Measurements from ENCODE around the gene CACNB2. TPM values are rescaled to one million over a fixed set of nuclear protein-coding genes. Genes with fewer than 3 reads are reported as not detected.

Gene CACNB2
- total and polyA plus RNA-seq, 10 of the 15 experiments (the other 5 are each of a cell fraction or from before 2014, with no cell fraction given), result 0.62 to 8.1 (median 1.2) TPM

GRCh38 chr10:18334116-18334867, 194.1 kb downstream of the CACNB2 start:
- no TSS peak for BruUV-seq (replicated peaks)

More at GRCh38 chr10:18334116-18334867, 194.1 kb downstream of the CACNB2 start:
- ChIA-PET SMC1A (ENCODE audit: uncharacterized antibody, unreplicated experiment) (no interaction called here), POLR2A (no interaction called here), RAD21 (ENCODE audit: unreplicated experiment) (no interaction called here), CTCF (interaction anchor here (1.4 kb wide), 1 partner anchor 12 kb away, joined by 3 read pairs; no protein-coding TSS in a partner anchor)
- H3K4me1 ChIP-seq (ENCODE audit: control insufficient read depth, insufficient read depth, low read length), result no peaks in the 10 kb centered on the region
- H3K36me3 ChIP-seq (ENCODE audit: control insufficient read depth in 2 of 2, insufficient read depth in 2 of 2, low read length in 1 of 2), result no peaks in the 10 kb centered on the region
- intact Hi-C loops (cut with micrococcal nuclease; ENCODE audit: unreplicated experiment) (no loop called here), in situ Hi-C loops (cut with MboI) (no loop called here)
- DNase-seq (ENCODE audit: low read depth, low spot score) (no peak), ATAC-seq (no peak; the same call in 2 of the 3 replicates), FAIRE-seq (no peak)
- H3K4me2 ChIP-seq (ENCODE audit: control insufficient read depth, insufficient read depth), result no peak overlapping the region
- TF ChIP-seq SIX5 (IDR thresholded peaks at IDR 0.05; ENCODE audit: low read depth, low read length, severe bottlenecking) (no peak), MXI1 (IDR thresholded peaks at IDR 0.05; ENCODE audit: low read depth, low read length) (no peak), FOS (IDR thresholded peaks at IDR 0.05; ENCODE audit: borderline replicate concordance, extremely low read depth, insufficient read length) (no peak), RELB (IDR thresholded peaks at IDR 0.05; ENCODE audit: low read depth) (no peak), IKZF2 (IDR thresholded peaks at IDR 0.05) (no peak), CEBPZ (IDR thresholded peaks at IDR 0.05; ENCODE audit: low read depth, low read length) (no peak), CEBPB (IDR thresholded peaks at IDR 0.05; ENCODE audit: borderline replicate concordance in 1 of 2, low read depth in 2 of 2, low read length in 2 of 2) (no peak), ZNF622 (IDR thresholded peaks at IDR 0.05) (no peak), ZBTB33 (IDR thresholded peaks at IDR 0.05) (no peak)
- H3K9me3 ChIP-seq (replicated peaks; ENCODE audit: control insufficient read depth, insufficient read depth, low read length), result no peaks in the 10 kb centered on the region
- H3K27me3 ChIP-seq (replicated peaks in 1 of 2; ENCODE audit: control insufficient read depth in 2 of 2, insufficient read depth in 2 of 2, low read length in 1 of 2), result no peaks in the 10 kb centered on the region
- no peak overlapping the region for H3K9ac ChIP-seq (ENCODE audit: control insufficient read depth, insufficient read depth, low read length)
- no peak overlapping the region for H3K27ac ChIP-seq (ENCODE audit: control insufficient read depth, insufficient read depth)
- H3K4me3 ChIP-seq, result no peak overlapping the region
- H3K79me2 ChIP-seq (ENCODE audit: control insufficient read depth, insufficient read depth, low read length), result no peaks in the 10 kb centered on the region
- 11% methylated on average over 8 of the region's 8 CpGs for WGBS (ENCODE audit: insufficient coverage, insufficient replicate concordance, low lambda C conversion rate, missing lambda C conversion rate)
- no peaks in the 10 kb centered on the region for H4K20me1 ChIP-seq (ENCODE audit: control insufficient read depth, insufficient read depth)
- H2AFZ ChIP-seq (ENCODE audit: control insufficient read depth, low read depth, low read length), result no peak overlapping the region

All from GM12878 (cell line).